ENCODE measurements around the gene SEC22B. TPM values are rescaled to one million over a fixed set of nuclear protein-coding genes. Genes with fewer than 3 reads are reported as not detected.

SEC22B gene
- total RNA-seq, result 13.9 and 22.3 TPM in 2 replicates

DNA sequence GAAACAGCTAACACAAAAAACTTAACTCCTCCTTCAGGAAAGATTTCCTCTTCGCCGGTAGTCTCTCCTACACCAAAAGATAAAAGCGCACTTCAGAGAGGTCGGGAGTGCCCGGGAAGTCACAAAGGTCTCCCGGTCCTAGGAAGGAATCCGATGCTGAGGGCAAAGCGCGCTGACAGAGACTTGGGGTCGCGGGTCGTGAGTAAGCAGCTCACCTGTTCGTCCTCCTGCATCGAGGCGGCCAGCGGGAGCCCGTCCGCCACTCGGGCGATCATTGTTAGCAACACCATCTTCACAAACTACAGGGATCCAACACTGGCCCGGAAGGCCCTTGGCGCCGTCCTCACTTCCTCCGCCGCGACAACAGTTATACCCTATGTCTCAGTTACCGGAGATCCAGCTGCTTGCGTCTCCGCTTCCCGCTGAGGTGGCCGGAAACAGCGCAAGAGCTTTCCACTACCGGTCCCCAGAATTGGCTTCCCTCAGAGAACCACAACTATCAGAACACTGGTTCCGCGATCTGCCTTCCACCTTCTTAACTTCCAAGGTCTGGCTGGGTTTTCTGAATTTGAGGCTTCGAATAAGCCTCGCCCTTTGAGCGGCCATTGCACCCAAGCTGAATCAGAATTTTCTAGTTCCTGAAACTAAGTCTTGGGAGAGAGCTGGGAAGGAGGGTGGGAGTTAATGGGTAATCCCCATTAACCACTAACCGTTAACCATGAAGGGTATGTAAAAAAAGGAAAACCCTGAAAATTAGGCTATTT lies at the start of gene SEC22B:
Gene SEC22B (minus strand): TSS at position 429 of the 764 bp plus-strand sequence. CDS start 139 bp downstream, at position 290.

Other genes starting within 250 kb of the SEC22B start
- 4.7 and 31.7 TPM in 2 replicates for gene NOTCH2, start 106.9 kb downstream of the SEC22B start, total RNA-seq
- gene NBPF8, start 238.5 kb upstream of the SEC22B start, total RNA-seq, result 2.8 and 15.8 TPM in 2 replicates